Measurements from ENCODE around the gene NYNRIN. TPM values are rescaled to one million over a fixed set of nuclear protein-coding genes. Genes with fewer than 3 reads are reported as not detected.

Gene NYNRIN
- total RNA-seq, 1 experiment from 2014 or later, result 2.7 TPM

- no peak overlapping the region for H3K9ac ChIP-seq (ENCODE audit: low read length)
- BruUV-seq (replicated peaks), result no TSS peak
- no peak for ATAC-seq
These were observed 9.0 kb downstream of the NYNRIN start for GRCh38 chr14:24407608-24408325.

GRCh38 chr14:24408764-24409163, 10.0 kb downstream of the NYNRIN start:
- no peaks in the 10 kb centered on the region for H3K36me3 ChIP-seq (ENCODE audit: low read depth, low read length)
- no peak for ATAC-seq
- no peak overlapping the region for H3K27ac ChIP-seq (ENCODE audit: low read length)
- no peak overlapping the region for H3K4me2 ChIP-seq (ENCODE audit: low read length)
- H3K4me1 ChIP-seq (ENCODE audit: insufficient read depth, low read length), result no peaks in the 10 kb centered on the region
- H3F3A ChIP-seq (ENCODE audit: low read length, unreplicated experiment), result no peaks in the 10 kb centered on the region
- no peak overlapping the region for H2AFZ ChIP-seq (ENCODE audit: low read length)
- no peak overlapping the region for H3K9ac ChIP-seq (ENCODE audit: low read length)
- H3K9me3 ChIP-seq (ENCODE audit: low read length), result no peaks in the 10 kb centered on the region
- ChIA-PET CTCF (no interaction called here), POLR2A (ENCODE audit: unreplicated experiment) (no interaction called here)
- no TSS peak for BruUV-seq (replicated peaks)
- H3K79me2 ChIP-seq (ENCODE audit: low read length), result no peaks in the 10 kb centered on the region
- TF ChIP-seq EZH2 (IDR thresholded peaks at IDR 0.05; ENCODE audit: low read length, unreplicated experiment) (no peak), CTCF (conservative IDR thresholded peaks at IDR 0.05; ENCODE audit: low read depth, low read length) (no peak), EZH2phosphoT487 (IDR thresholded peaks at IDR 0.05; ENCODE audit: borderline replicate concordance, low read length) (no peak)
- no peak for DNase-seq
- intact Hi-C loops (cut with micrococcal nuclease), result no loop called here
- no peaks in the 10 kb centered on the region for H4K20me1 ChIP-seq (ENCODE audit: low read length)
- no peaks in the 10 kb centered on the region for H3K9me2 ChIP-seq (replicated peaks; ENCODE audit: low read length)
- no peaks in the 10 kb centered on the region for H3K27me3 ChIP-seq (ENCODE audit: low read length)
- H3K4me3 ChIP-seq (ENCODE audit: low read length), result no peak overlapping the region

More at GRCh38 chr14:24407608-24408325, 9.0 kb downstream of the NYNRIN start:
- ChIA-PET POLR2A (ENCODE audit: unreplicated experiment) (no interaction called here), CTCF (no interaction called here)
- no peak for DNase-seq
- no peak overlapping the region for H3K27ac ChIP-seq (ENCODE audit: low read length)
- intact Hi-C loops (cut with micrococcal nuclease), result no loop called here
- H4K20me1 ChIP-seq (ENCODE audit: low read length), result no peaks in the 10 kb centered on the region
- no peaks in the 10 kb centered on the region for H3K27me3 ChIP-seq (ENCODE audit: low read length)
- no peaks in the 10 kb centered on the region for H3K9me2 ChIP-seq (replicated peaks; ENCODE audit: low read length)
- no peaks in the 10 kb centered on the region for H3K79me2 ChIP-seq (ENCODE audit: low read length)
- no peak overlapping the region for H3K4me2 ChIP-seq (ENCODE audit: low read length)
- no peaks in the 10 kb centered on the region for H3F3A ChIP-seq (ENCODE audit: low read length, unreplicated experiment)
- H3K4me1 ChIP-seq (ENCODE audit: insufficient read depth, low read length), result 0 out of 2 replicates have a peak, but pooled peaks cover 5% of the 10 kb centered on the region
- TF ChIP-seq EZH2phosphoT487 (IDR thresholded peaks at IDR 0.05; ENCODE audit: borderline replicate concordance, low read length), result no peak
- no peak for TF ChIP-seq EZH2 (IDR thresholded peaks at IDR 0.05; ENCODE audit: low read length, unreplicated experiment)
- no peak for TF ChIP-seq CTCF (conservative IDR thresholded peaks at IDR 0.05; ENCODE audit: low read depth, low read length)
- no peaks in the 10 kb centered on the region for H3K9me3 ChIP-seq (ENCODE audit: low read length)
- H3K4me3 ChIP-seq (ENCODE audit: low read length), result no peak overlapping the region
- no peaks in the 10 kb centered on the region for H3K36me3 ChIP-seq (ENCODE audit: low read depth, low read length)
- H2AFZ ChIP-seq (ENCODE audit: low read length), result no peak overlapping the region

- H3K9ac ChIP-seq (ENCODE audit: low read length), result no peak overlapping the region
- no peak for DNase-seq
- H3F3A ChIP-seq (ENCODE audit: low read length, unreplicated experiment), result no peaks in the 10 kb centered on the region
- H3K36me3 ChIP-seq (ENCODE audit: low read depth, low read length), result no peaks in the 10 kb centered on the region
- H3K9me3 ChIP-seq (ENCODE audit: low read length), result no peaks in the 10 kb centered on the region
- no peak for ATAC-seq
- H3K27me3 ChIP-seq (ENCODE audit: low read length), result no peaks in the 10 kb centered on the region
- H3K79me2 ChIP-seq (ENCODE audit: low read length), result no peaks in the 10 kb centered on the region
- TF ChIP-seq EZH2 (IDR thresholded peaks at IDR 0.05; ENCODE audit: low read length, unreplicated experiment), result no peak
- TF ChIP-seq CTCF (conservative IDR thresholded peaks at IDR 0.05; ENCODE audit: low read depth, low read length), result no peak
- TF ChIP-seq EZH2phosphoT487 (IDR thresholded peaks at IDR 0.05; ENCODE audit: borderline replicate concordance, low read length), result no peak
- ChIA-PET CTCF (no interaction called here), POLR2A (ENCODE audit: unreplicated experiment) (no interaction called here)
- intact Hi-C loops (cut with micrococcal nuclease), result no loop called here
- no peak overlapping the region for H3K4me3 ChIP-seq (ENCODE audit: low read length)
- no peak overlapping the region for H3K4me2 ChIP-seq (ENCODE audit: low read length)
- H3K9me2 ChIP-seq (replicated peaks; ENCODE audit: low read length), result no peaks in the 10 kb centered on the region
- H3K27ac ChIP-seq (ENCODE audit: low read length), result no peak overlapping the region
- no peaks in the 10 kb centered on the region for H4K20me1 ChIP-seq (ENCODE audit: low read length)
- no peaks in the 10 kb centered on the region for H3K4me1 ChIP-seq (ENCODE audit: insufficient read depth, low read length)
- no peak overlapping the region for H2AFZ ChIP-seq (ENCODE audit: low read length)
- BruUV-seq (replicated peaks), result no TSS peak
These were observed 10.4 kb downstream of the NYNRIN start for GRCh38 chr14:24409192-24409591.

All from PC-3 (cell line).